ENCODE data around the gene COL4A1.

COL4A1 gene

GRCh38 chr13:110154410-110154933, 152.5 kb downstream of the COL4A1 start:
- DNase-seq = no peak

GRCh38 chr13:110152351-110152750, 154.6 kb downstream of the COL4A1 start:
- DNase-seq = no peak

- no peak for DNase-seq
Measured at GRCh38 chr13:110151462-110151861, 155.5 kb downstream of the COL4A1 start.

GRCh38 chr13:110150384-110151101, 156.4 kb downstream of the COL4A1 start:
- DNase-seq = no peak

GRCh38 chr13:110149036-110149435, 157.9 kb downstream of the COL4A1 start:
- DNase-seq = no peak

- DNase-seq = no peak
Measured at GRCh38 chr13:110140099-110140498, 166.9 kb downstream of the COL4A1 start.

- no peak for DNase-seq
Measured at GRCh38 chr13:110138700-110139036, 168.3 kb downstream of the COL4A1 start.

GRCh38 chr13:110138010-110138699, 168.8 kb downstream of the COL4A1 start:
- peak; percentile 36 for DNase-seq

- DNase-seq = no peak
Measured at GRCh38 chr13:110137680-110138009, 169.3 kb downstream of the COL4A1 start.

GRCh38 chr13:110136660-110137585, 170.0 kb downstream of the COL4A1 start:
- DNase-seq = no peak

GRCh38 chr13:110135977-110136597, 170.9 kb downstream of the COL4A1 start:
- DNase-seq = no peak

GRCh38 chr13:110134801-110135200, 172.2 kb downstream of the COL4A1 start:
- no peak for DNase-seq

- no peak for DNase-seq
Measured at GRCh38 chr13:110133425-110134235, 173.3 kb downstream of the COL4A1 start.

- no peak for DNase-seq
Measured at GRCh38 chr13:110132225-110132982, 174.6 kb downstream of the COL4A1 start.

GRCh38 chr13:110131424-110131823, 175.5 kb downstream of the COL4A1 start:
- DNase-seq = no peak

GRCh38 chr13:110130431-110130830, 176.5 kb downstream of the COL4A1 start:
- DNase-seq = no peak

GRCh38 chr13:110129539-110130186, 177.3 kb downstream of the COL4A1 start:
- no peak for DNase-seq

- no peak for DNase-seq
Measured at GRCh38 chr13:110129076-110129475, 177.9 kb downstream of the COL4A1 start.

GRCh38 chr13:110128546-110128945, 178.4 kb downstream of the COL4A1 start:
- DNase-seq = no peak

- DNase-seq = no peak
Measured at GRCh38 chr13:110127986-110128511, 178.9 kb downstream of the COL4A1 start.
